ENCODE results near the gene LARP6. TPM values are rescaled to one million over a fixed set of nuclear protein-coding genes. Genes with fewer than 3 reads are reported as not detected.

Gene LARP6
- total RNA-seq, 6 experiments from 2014 or later: 105 to 121 (median 115) TPM

DNA sequence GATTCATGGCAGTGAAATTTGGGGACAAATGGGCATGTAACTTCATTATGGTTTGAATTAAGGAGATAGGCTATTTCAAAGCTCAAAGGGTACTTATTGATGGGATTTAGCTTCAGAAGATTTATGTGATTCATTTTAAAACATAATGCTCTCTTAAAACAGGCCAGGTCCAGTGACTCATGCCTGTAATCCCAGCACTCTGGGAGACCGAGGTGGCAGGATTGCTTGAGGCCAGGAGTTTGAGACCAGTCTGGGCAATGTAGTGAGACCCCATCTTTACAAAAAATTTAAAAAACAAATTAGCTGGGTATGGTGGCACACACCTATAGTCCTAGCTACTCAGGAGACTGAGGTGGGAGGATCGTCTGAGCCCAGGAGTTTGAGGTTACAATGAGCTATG, 26.8 kb upstream of the LARP6 start:
- Mint-ChIP-seq H3K27ac (no peak overlapping the region), H3K9me3 (no peaks in the 10 kb centered on the region), H3K36me3 (ENCODE audit: low read depth) (no peaks in the 10 kb centered on the region), H3K27me3 (ENCODE audit: insufficient read depth) (no peaks in the 10 kb centered on the region), H3K4me3 (no peak overlapping the region), H3K4me1 (ENCODE audit: low read depth) (peaks cover 38% of the 10 kb centered on the region)
- TF ChIP-seq, protein P1, sequence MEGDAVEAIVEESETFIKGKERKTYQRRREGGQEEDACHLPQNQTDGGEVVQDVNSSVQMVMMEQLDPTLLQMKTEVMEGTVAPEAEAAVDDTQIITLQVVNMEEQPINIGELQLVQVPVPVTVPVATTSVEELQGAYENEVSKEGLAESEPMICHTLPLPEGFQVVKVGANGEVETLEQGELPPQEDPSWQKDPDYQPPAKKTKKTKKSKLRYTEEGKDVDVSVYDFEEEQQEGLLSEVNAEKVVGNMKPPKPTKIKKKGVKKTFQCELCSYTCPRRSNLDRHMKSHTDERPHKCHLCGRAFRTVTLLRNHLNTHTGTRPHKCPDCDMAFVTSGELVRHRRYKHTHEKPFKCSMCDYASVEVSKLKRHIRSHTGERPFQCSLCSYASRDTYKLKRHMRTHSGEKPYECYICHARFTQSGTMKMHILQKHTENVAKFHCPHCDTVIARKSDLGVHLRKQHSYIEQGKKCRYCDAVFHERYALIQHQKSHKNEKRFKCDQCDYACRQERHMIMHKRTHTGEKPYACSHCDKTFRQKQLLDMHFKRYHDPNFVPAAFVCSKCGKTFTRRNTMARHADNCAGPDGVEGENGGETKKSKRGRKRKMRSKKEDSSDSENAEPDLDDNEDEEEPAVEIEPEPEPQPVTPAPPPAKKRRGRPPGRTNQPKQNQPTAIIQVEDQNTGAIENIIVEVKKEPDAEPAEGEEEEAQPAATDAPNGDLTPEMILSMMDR (IDR thresholded peaks at IDR 0.05): no peak
- no peak for DNase-seq

- peak overlapping the region; percentile 58 for H3K27ac Mint-ChIP-seq
- peak; percentile 58 for DNase-seq
- no peaks in the 10 kb centered on the region for H3K9me3 Mint-ChIP-seq
- TF ChIP-seq, protein P1 (IDR thresholded peaks at IDR 0.05): no peak
- H3K27me3 Mint-ChIP-seq (ENCODE audit: insufficient read depth): no peaks in the 10 kb centered on the region
- H3K4me3 Mint-ChIP-seq: peak overlapping the region; percentile 56
- no peaks in the 10 kb centered on the region for H3K36me3 Mint-ChIP-seq (ENCODE audit: low read depth)
- peaks cover 48% of the 10 kb centered on the region for H3K4me1 Mint-ChIP-seq (ENCODE audit: low read depth)
These were observed 25.4 kb upstream of the LARP6 start for GRCh38 chr15:70879401-70879800.

DNA sequence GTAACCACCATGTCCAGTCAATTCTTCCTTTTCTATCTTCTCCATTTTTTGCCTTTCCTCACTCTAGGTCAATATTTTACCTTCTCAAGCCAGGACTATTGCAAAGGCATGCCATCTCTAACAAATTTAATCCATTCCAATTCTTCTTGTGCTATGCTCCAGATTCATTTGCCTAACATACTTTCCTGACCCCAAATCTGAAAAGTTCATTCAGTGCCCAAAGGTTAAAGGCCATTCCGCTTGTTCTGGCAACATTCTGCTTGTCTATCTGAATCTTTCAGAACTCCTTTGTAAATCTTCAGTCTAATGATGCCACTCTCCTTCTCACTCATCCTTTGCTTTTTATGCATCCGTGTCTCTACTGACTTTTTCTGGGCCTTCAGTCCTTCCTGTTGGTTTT, 22.7 kb upstream of the LARP6 start:
- no peaks in the 10 kb centered on the region; the same call in 1 of the 2 replicates for H3K9me3 Mint-ChIP-seq
- TF ChIP-seq, protein P1 (IDR thresholded peaks at IDR 0.05): no peak
- H3K27ac Mint-ChIP-seq: no peak overlapping the region
- peaks cover 5% of the 10 kb centered on the region; the same call in 1 of the 2 replicates for H3K36me3 Mint-ChIP-seq (ENCODE audit: low read depth)
- peaks cover 46% of the 10 kb centered on the region for H3K4me1 Mint-ChIP-seq (ENCODE audit: low read depth)
- no peak for DNase-seq
- no peaks in the 10 kb centered on the region for H3K27me3 Mint-ChIP-seq (ENCODE audit: insufficient read depth)
- H3K4me3 Mint-ChIP-seq: no peak overlapping the region

GRCh38 chr15:70876011-70876410, 22.1 kb upstream of the LARP6 start:
- peaks cover 45% of the 10 kb centered on the region for H3K4me1 Mint-ChIP-seq (ENCODE audit: low read depth)
- no peak overlapping the region for H3K27ac Mint-ChIP-seq
- peaks cover 5% of the 10 kb centered on the region; the same call in 1 of the 2 replicates for H3K36me3 Mint-ChIP-seq (ENCODE audit: low read depth)
- H3K27me3 Mint-ChIP-seq (ENCODE audit: insufficient read depth): no peaks in the 10 kb centered on the region
- no peak for DNase-seq
- no peak overlapping the region for H3K4me3 Mint-ChIP-seq
- TF ChIP-seq, protein P1 (IDR thresholded peaks at IDR 0.05): no peak
- no peaks in the 10 kb centered on the region; the same call in 1 of the 2 replicates for H3K9me3 Mint-ChIP-seq

DNA sequence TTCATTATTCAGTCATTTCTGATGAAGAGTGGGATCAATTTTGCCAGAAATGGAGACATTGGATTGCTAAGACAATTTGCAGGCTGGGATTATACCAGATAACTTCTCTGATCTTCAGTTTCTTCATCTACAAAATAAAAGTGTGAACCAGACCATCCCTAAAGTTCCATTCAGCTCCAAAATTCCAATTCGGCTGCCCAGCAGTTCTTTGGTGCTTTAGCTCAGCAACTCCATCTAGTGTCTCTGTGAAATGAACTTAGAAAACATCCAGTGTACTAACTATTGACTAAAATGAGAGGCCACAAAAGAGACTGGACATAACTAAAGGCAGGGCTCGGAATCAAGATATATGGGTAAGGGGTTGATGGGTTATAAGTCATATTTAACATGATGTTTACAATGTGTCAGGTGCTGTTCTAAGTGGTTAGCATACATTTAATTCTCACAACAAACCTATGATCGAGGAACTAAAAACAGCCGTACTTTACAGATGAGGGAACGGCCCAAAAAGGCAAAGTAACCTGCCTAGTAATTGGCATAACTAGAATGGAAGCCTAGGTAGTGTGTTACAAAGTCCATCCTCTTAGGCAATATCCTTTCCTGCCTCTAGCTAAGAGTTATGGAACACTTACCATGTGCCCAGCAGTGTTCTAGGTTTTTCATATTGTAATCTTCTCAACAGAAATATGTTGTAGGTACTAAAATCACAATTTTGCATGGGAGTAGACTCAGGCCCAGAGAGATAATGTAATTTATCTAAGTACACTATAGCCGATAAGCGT, 21.2 kb upstream of the LARP6 start:
- peak; percentile 48 for DNase-seq
- Mint-ChIP-seq H3K36me3 (ENCODE audit: low read depth) (peaks cover 5% of the 10 kb centered on the region; the same call in 1 of the 2 replicates), H3K9me3 (no peaks in the 10 kb centered on the region; the same call in 1 of the 2 replicates), H3K4me3 (no peak overlapping the region), H3K4me1 (ENCODE audit: low read depth) (peaks cover 43% of the 10 kb centered on the region), H3K27ac (peak overlapping the region; percentile 2; the same call in 1 of the 2 replicates), H3K27me3 (ENCODE audit: insufficient read depth) (no peaks in the 10 kb centered on the region)
- TF ChIP-seq, protein P1 (IDR thresholded peaks at IDR 0.05): peak; percentile 76
